GM12878 (cell line): ENCODE data around the gene NPEPPS.
"Not testable (repeated sequence)": the region's sequence is repeated elsewhere in the genome, so short reads cannot be mapped to it uniquely, and the experiment has no call there.

Source experiments
- ESRRA ChIP-seq: IDR thresholded peaks from 2 replicates; pipeline ENCODE4 v1.6.1; 2012; ENCODE audit warnings: mild to moderate bottlenecking, low read length, improper control_type of control experiment
- EZH2 ChIP-seq: IDR thresholded peaks from 2 replicates; pipeline ENCODE4 v1.6.1; 2012; ENCODE audit warnings: low read depth, mild to moderate bottlenecking, control low read depth, inconsistent platforms, low read length, borderline replicate concordance; ENCODE audit not compliant: control insufficient read depth
- FOS ChIP-seq: IDR thresholded peaks from 3 replicates; pipeline ENCODE4 v1.6.1; 2011; ENCODE audit warnings: borderline replicate concordance; ENCODE audit not compliant: insufficient read length; ENCODE audit errors: extremely low read depth
- POLR2A ChIP-seq: IDR thresholded peaks from 2 replicates; pipeline ENCODE4 v1.6.1; 2011; ENCODE audit warnings: low read depth, mild to moderate bottlenecking, low read length
- RAD21 ChIP-seq: IDR thresholded peaks from 2 replicates; pipeline ENCODE4 v1.6.1; 2011; ENCODE audit warnings: mild to moderate bottlenecking, low read depth, low read length, moderate library complexity; ENCODE audit not compliant: insufficient read depth
- TF ChIP-seq, protein P1 (sequence below), 3 experiments: IDR thresholded peaks in 2 of 3; conservative IDR thresholded peaks in 1 of 3; 2 replicates each; pipeline ENCODE4 v1.5.1; 2011; ENCODE audit warnings: low read depth in 3 of 3, low read length in 3 of 3, mild to moderate bottlenecking in 3 of 3, control low read depth in 2 of 3, moderate library complexity in 2 of 3, inconsistent platforms in 1 of 3, mixed read lengths in 1 of 3; ENCODE audit not compliant: control insufficient read depth in 2 of 3, insufficient read depth in 1 of 3; ENCODE audit errors: extremely low read depth in 1 of 3
- TF ChIP-seq, protein P2 (sequence below): IDR thresholded peaks from 2 replicates; pipeline ENCODE4 v1.6.1; 2012; ENCODE audit warnings: low read depth, low read length, improper control_type of control experiment
- TF ChIP-seq, protein P3 (sequence below): IDR thresholded peaks from 2 replicates; pipeline ENCODE4 v1.6.1; 2011; ENCODE audit warnings: low read depth, low read length, improper control_type of control experiment, borderline replicate concordance
- TF ChIP-seq, protein P4 (sequence below): IDR thresholded peaks from 2 replicates; pipeline ENCODE4 v1.6.1; 2012; ENCODE audit warnings: low read depth, low read length, improper control_type of control experiment

DNA sequence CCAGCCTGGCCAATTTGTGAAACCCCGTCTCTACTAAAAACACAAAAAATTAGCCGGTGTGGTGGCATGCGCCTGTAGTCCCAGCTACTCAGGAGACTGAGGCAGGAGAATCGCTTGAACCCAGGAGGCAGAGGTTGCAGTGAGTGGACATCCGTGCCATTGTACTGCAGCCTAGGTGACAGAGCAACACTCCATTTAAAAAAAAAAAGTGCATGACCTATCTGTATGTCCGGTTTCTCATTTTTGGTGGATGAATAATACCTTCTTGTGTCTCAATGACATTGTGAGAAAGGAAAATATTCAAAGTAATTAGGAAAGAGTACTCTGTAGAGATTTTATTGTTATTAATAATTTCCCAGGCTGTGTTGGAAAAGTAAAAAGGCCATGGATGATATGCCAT, 17.6 kb upstream of the NPEPPS start:
- not testable (repeated sequence) for TF ChIP-seq FOS, ESRRA, RAD21, POLR2A, EZH2
- TF ChIP-seq, protein P1, sequence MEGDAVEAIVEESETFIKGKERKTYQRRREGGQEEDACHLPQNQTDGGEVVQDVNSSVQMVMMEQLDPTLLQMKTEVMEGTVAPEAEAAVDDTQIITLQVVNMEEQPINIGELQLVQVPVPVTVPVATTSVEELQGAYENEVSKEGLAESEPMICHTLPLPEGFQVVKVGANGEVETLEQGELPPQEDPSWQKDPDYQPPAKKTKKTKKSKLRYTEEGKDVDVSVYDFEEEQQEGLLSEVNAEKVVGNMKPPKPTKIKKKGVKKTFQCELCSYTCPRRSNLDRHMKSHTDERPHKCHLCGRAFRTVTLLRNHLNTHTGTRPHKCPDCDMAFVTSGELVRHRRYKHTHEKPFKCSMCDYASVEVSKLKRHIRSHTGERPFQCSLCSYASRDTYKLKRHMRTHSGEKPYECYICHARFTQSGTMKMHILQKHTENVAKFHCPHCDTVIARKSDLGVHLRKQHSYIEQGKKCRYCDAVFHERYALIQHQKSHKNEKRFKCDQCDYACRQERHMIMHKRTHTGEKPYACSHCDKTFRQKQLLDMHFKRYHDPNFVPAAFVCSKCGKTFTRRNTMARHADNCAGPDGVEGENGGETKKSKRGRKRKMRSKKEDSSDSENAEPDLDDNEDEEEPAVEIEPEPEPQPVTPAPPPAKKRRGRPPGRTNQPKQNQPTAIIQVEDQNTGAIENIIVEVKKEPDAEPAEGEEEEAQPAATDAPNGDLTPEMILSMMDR (IDR thresholded peaks at IDR 0.05 in 2 of 3, conservative IDR thresholded peaks at IDR 0.05 in 1 of 3; ENCODE audit: control insufficient read depth in 2 of 3, extremely low read depth in 1 of 3, insufficient read depth in 1 of 3, low read depth in 3 of 3, low read length in 3 of 3), result not testable (repeated sequence)
- TF ChIP-seq, protein P2, sequence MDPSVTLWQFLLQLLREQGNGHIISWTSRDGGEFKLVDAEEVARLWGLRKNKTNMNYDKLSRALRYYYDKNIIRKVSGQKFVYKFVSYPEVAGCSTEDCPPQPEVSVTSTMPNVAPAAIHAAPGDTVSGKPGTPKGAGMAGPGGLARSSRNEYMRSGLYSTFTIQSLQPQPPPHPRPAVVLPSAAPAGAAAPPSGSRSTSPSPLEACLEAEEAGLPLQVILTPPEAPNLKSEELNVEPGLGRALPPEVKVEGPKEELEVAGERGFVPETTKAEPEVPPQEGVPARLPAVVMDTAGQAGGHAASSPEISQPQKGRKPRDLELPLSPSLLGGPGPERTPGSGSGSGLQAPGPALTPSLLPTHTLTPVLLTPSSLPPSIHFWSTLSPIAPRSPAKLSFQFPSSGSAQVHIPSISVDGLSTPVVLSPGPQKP, result not testable (repeated sequence)
- TF ChIP-seq, protein P3, sequence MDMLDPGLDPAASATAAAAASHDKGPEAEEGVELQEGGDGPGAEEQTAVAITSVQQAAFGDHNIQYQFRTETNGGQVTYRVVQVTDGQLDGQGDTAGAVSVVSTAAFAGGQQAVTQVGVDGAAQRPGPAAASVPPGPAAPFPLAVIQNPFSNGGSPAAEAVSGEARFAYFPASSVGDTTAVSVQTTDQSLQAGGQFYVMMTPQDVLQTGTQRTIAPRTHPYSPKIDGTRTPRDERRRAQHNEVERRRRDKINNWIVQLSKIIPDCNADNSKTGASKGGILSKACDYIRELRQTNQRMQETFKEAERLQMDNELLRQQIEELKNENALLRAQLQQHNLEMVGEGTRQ, result not testable (repeated sequence)
- TF ChIP-seq, protein P4, sequence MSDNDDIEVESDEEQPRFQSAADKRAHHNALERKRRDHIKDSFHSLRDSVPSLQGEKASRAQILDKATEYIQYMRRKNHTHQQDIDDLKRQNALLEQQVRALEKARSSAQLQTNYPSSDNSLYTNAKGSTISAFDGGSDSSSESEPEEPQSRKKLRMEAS, result not testable (repeated sequence)
